IPS-18a (cell line): ENCODE results near the gene ROBO2.

Experiments
- H3K27ac ChIP-seq: one replicate; pipeline ENCODE4 v1.5.1; 2013; ENCODE audit warnings: low read length
- H3K27me3 ChIP-seq: one replicate; pipeline ENCODE4 v1.6.1; 2013; ENCODE audit warnings: mild to moderate bottlenecking, low read length; ENCODE audit not compliant: control insufficient read depth, insufficient read depth
- H3K36me3 ChIP-seq: one replicate; pipeline ENCODE4 v1.6.1; 2013; ENCODE audit warnings: low read depth, low read length; ENCODE audit not compliant: control insufficient read depth
- H3K4me1 ChIP-seq: one replicate; pipeline ENCODE4 v1.6.1; 2013; ENCODE audit warnings: low read depth, low read length; ENCODE audit not compliant: control insufficient read depth
- H3K4me3 ChIP-seq: one replicate; pipeline ENCODE4 v1.5.1; 2013; ENCODE audit warnings: low read length
- H3K9ac ChIP-seq: one replicate; pipeline ENCODE4 v1.6.1; 2013; ENCODE audit warnings: mild to moderate bottlenecking, low read length, moderate library complexity
- H3K9me3 ChIP-seq: one replicate; pipeline ENCODE4 v1.6.1; 2013; ENCODE audit warnings: low read depth, low read length; ENCODE audit not compliant: control insufficient read depth

The ROBO2 gene

GRCh38 chr3:77553240-77553639 lies 513.3 kb downstream of the ROBO2 start:
- Histone ChIP-seq H3K27ac (no peak overlapping the region), H3K36me3 (no peaks in the 10 kb centered on the region), H3K4me1 (no peaks in the 10 kb centered on the region), H3K27me3 (no peaks in the 10 kb centered on the region), H3K9ac (no peak overlapping the region), H3K9me3 (no peaks in the 10 kb centered on the region), H3K4me3 (no peak overlapping the region)

DNA sequence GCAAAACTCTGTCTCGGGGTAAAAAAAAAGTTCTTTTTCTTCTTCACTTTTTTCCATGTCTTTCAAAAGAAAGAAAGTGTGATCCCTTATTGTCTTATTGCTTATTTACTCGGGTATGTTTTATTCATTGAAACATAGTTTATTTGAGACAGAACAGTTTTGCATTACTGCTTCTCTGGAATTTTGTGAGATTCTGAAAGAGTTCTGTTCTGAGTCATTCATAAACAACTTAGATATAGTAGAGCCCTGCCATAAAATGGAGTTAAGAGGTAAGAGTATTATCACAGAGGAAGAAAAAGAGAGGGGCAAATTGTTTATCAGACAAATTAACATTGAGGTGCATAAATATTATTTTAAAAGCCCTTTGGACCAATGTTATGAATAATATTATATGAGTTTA lies 522.2 kb downstream of the ROBO2 start:
- Histone ChIP-seq H3K27me3 (no peaks in the 10 kb centered on the region), H3K9ac (no peak overlapping the region), H3K4me1 (peaks cover 13% of the 10 kb centered on the region), H3K9me3 (no peaks in the 10 kb centered on the region), H3K36me3 (no peaks in the 10 kb centered on the region), H3K27ac (no peak overlapping the region), H3K4me3 (no peak overlapping the region)

DNA sequence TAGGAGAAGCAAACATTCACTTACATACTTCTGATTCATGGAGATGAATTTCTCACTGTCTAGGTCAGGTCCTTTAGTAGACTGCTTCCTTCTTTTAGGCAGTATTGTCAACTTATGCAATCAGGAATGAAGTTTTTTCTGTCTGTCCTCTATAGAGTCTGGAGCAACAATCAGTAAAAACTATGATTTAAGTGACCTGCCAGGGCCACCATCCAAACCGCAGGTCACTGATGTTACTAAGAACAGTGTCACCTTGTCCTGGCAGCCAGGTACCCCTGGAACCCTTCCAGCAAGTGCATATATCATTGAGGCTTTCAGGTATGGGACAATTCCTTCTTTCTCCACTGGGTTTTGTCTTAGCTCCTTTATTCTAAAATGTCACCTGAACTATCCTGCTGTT lies 523.1 kb downstream of the ROBO2 start:
- Histone ChIP-seq H3K36me3 (no peaks in the 10 kb centered on the region), H3K4me1 (peaks cover 13% of the 10 kb centered on the region), H3K27me3 (no peaks in the 10 kb centered on the region), H3K9me3 (no peaks in the 10 kb centered on the region), H3K4me3 (no peak overlapping the region), H3K27ac (no peak overlapping the region), H3K9ac (no peak overlapping the region)

DNA sequence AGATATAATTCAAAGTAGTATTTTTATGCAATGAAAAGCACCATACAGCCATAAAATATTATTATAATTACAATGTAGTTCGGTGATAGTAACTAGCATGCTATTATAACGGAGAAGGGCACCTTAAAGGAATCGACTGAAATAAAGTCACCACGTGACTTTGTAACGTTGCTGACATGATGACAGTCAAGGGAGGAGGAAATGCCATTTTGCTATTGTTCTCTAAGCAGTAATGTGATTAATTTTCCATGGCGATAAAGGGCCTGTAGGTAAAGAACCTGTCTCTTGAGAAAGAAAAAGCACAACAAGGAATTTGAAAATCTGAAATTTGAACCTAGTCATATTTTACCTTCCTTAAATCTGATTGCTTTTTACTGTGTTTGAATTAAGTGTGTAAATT lies 526.2 kb downstream of the ROBO2 start:
- H3K36me3 ChIP-seq = no peaks in the 10 kb centered on the region
- H3K4me1 ChIP-seq = peaks cover 13% of the 10 kb centered on the region
- no peaks in the 10 kb centered on the region for H3K27me3 ChIP-seq
- H3K9me3 ChIP-seq = no peaks in the 10 kb centered on the region
- H3K4me3 ChIP-seq = no peak overlapping the region
- no peak overlapping the region for H3K9ac ChIP-seq
- H3K27ac ChIP-seq = no peak overlapping the region

DNA sequence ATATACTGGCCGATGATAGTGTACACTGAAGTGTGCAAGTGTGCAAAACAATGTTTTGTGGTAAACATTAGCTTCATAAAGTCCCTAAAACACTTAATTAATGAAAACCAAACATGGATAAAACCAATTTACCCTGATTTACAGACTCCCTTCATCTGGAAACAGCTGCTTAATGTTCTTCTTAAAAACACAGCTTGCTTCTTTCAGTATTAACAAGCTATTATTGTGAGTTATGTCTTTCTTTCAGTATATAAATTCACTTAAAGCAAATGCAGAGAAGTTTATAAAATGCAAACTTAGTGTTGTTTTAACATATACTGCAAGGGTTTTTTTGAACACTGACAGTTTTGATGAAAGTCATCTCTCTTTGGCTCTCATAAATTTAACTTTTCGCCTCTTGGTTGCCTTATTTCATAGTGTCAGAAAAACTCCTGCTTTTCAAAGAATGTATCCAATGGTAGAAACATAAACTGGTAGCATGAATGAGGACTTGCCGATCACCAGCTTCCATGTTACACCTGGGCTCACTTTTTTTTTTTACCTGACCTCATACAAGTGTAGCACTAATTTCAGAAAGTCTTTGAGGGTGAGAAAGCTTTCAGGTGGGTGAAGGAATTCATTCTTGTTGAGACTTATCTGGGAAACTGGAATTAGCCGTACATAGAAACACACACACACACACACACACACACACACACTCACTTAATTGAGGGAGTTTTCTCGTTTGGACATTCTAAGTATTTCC lies 532.2 kb downstream of the ROBO2 start:
- Histone ChIP-seq H3K9me3 (no peaks in the 10 kb centered on the region), H3K4me1 (no peaks in the 10 kb centered on the region), H3K36me3 (no peaks in the 10 kb centered on the region), H3K4me3 (no peak overlapping the region), H3K9ac (no peak overlapping the region), H3K27me3 (no peaks in the 10 kb centered on the region), H3K27ac (no peak overlapping the region)

- Histone ChIP-seq H3K4me1 (no peaks in the 10 kb centered on the region), H3K9ac (no peak overlapping the region), H3K9me3 (no peaks in the 10 kb centered on the region)
These were observed 537.4 kb downstream of the ROBO2 start for GRCh38 chr3:77577264-77577663.

GRCh38 chr3:77586216-77586615 lies 546.3 kb downstream of the ROBO2 start:
- H3K4me1 ChIP-seq = no peaks in the 10 kb centered on the region
- no peaks in the 10 kb centered on the region for H3K9me3 ChIP-seq
- H3K27me3 ChIP-seq = no peaks in the 10 kb centered on the region
- H3K4me3 ChIP-seq = no peak overlapping the region
- H3K36me3 ChIP-seq = no peaks in the 10 kb centered on the region
- H3K9ac ChIP-seq = no peak overlapping the region
- H3K27ac ChIP-seq = no peak overlapping the region

More at GRCh38 chr3:77577264-77577663, 537.4 kb downstream of the ROBO2 start:
- Histone ChIP-seq H3K36me3 (no peaks in the 10 kb centered on the region), H3K4me3 (no peak overlapping the region), H3K27ac (no peak overlapping the region), H3K27me3 (no peaks in the 10 kb centered on the region)

DNA sequence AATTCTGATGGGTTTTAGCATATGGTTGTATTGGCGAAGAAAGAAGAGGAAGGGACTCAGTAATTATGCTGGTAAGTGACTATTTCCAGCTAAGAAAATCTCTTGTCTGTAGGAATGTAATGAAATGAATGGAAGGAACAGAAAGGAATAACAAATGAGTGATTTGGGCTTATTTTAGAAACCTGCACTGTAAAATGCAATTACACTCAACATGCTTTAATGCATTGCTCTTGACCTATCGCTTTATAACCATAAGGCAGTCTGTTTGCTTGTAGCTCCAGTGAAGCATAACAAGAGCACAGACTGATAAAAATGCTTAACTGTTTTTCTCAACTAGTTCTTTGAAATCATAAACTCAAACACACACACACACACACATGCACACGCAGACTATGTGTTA lies 549.0 kb downstream of the ROBO2 start:
- H3K9me3 ChIP-seq = no peaks in the 10 kb centered on the region
- H3K27me3 ChIP-seq = no peaks in the 10 kb centered on the region
- H3K27ac ChIP-seq = no peak overlapping the region
- H3K4me3 ChIP-seq = no peak overlapping the region
- no peaks in the 10 kb centered on the region for H3K4me1 ChIP-seq
- no peak overlapping the region for H3K9ac ChIP-seq
- no peaks in the 10 kb centered on the region for H3K36me3 ChIP-seq

DNA sequence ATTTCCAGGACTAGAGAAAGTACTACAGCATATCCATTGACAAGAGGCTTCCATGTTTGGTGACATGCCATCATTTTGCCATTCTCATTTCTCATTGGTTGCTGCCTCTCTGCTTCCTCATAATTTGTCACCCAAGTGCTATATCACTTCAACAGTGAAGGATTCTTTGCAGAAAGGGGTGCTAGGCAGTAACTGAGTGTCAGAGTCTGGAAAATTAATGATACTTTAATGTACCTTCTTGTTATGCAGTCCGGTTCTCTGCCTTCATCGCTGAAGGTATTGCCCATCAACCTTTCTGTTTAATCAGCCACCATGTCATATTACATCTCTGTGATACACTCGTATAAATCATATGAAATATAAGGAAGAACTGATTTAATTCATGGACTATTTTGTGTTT lies 550.3 kb downstream of the ROBO2 start:
- H3K36me3 ChIP-seq = no peaks in the 10 kb centered on the region

GRCh38 chr3:77595371-77595870 lies 555.5 kb downstream of the ROBO2 start:
- Histone ChIP-seq H3K27ac (no peak overlapping the region), H3K4me1 (no peaks in the 10 kb centered on the region), H3K9ac (no peak overlapping the region), H3K27me3 (no peaks in the 10 kb centered on the region), H3K36me3 (no peaks in the 10 kb centered on the region), H3K9me3 (no peaks in the 10 kb centered on the region), H3K4me3 (no peak overlapping the region)

More for the DNA sequence above, 550.3 kb downstream of the ROBO2 start:
- no peak overlapping the region for H3K27ac ChIP-seq
- H3K27me3 ChIP-seq = no peaks in the 10 kb centered on the region
- H3K4me3 ChIP-seq = no peak overlapping the region
- no peaks in the 10 kb centered on the region for H3K4me1 ChIP-seq
- no peak overlapping the region for H3K9ac ChIP-seq
- H3K9me3 ChIP-seq = no peaks in the 10 kb centered on the region

DNA sequence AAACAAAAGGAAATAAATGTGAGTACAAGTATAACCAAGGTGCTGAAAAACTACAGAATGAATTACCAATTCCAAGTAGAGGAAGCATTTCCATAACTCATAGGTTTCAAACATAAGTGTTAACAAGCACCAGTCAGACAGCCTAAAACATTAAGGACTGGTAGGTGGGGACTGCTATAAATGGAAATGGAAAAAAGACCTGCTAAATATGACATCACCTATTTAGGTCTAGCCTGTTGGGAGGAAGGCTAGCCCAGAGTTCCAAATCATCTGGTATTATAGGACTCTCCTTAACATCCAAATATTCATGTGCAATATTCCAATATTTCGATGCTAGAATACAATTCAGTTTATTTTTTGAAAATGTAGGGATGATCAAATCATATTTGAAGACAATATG lies 560.0 kb downstream of the ROBO2 start:
- Histone ChIP-seq H3K4me3 (no peak overlapping the region), H3K9ac (no peak overlapping the region), H3K36me3 (no peaks in the 10 kb centered on the region), H3K9me3 (no peaks in the 10 kb centered on the region), H3K27me3 (no peaks in the 10 kb centered on the region), H3K27ac (no peak overlapping the region), H3K4me1 (no peaks in the 10 kb centered on the region)

- Histone ChIP-seq H3K36me3 (no peaks in the 10 kb centered on the region), H3K9me3 (no peaks in the 10 kb centered on the region), H3K9ac (no peak overlapping the region), H3K4me3 (no peak overlapping the region), H3K4me1 (no peaks in the 10 kb centered on the region), H3K27me3 (no peaks in the 10 kb centered on the region), H3K27ac (no peak overlapping the region)
These were observed 562.0 kb downstream of the ROBO2 start for GRCh38 chr3:77601823-77602415.
